ENCODE results near the gene GPR162. TPM values are rescaled to one million over a fixed set of nuclear protein-coding genes. Genes with fewer than 3 reads are reported as not detected.

Gene GPR162
- total and polyA plus RNA-seq, 10 of the 15 experiments (the other 5 are each of a cell fraction or from before 2014, with no cell fraction given) = not detected

- ChIA-PET RAD21 (ENCODE audit: unreplicated experiment) (interaction anchor here (0.6 to 3.0 kb wide), 2 partner anchors 78 to 91 kb away, joined by 3 to 14 read pairs; partner anchors contain the start of gene MLF2), SMC1A (ENCODE audit: uncharacterized antibody, unreplicated experiment) (interaction anchor here (0.7 to 5.8 kb wide), 2 partner anchors 13 to 78 kb away, joined by 3 to 35 read pairs; partner anchors contain the start of gene MLF2), CTCF (interaction anchor here (2.2 to 6.8 kb wide), 3 partner anchors 19 to 79 kb away, joined by 14 to 72 read pairs (median 43); partner anchors contain the start of genes CDCA3, MLF2 and USP5), POLR2A (no interaction called here)
- no peak overlapping the region for H3K4me2 ChIP-seq (ENCODE audit: control insufficient read depth, insufficient read depth)
- TF ChIP-seq CBX3 (IDR thresholded peaks at IDR 0.05; ENCODE audit: borderline replicate concordance, low read depth) (no peak), REST (IDR thresholded peaks at IDR 0.05; ENCODE audit: low read depth, low read length) (no peak), LARP7 (IDR thresholded peaks at IDR 0.05) (no peak), ZZZ3 (IDR thresholded peaks at IDR 0.05; ENCODE audit: control insufficient read depth, insufficient read length, low read depth) (no peak)
- WGBS (ENCODE audit: insufficient coverage, insufficient replicate concordance, low lambda C conversion rate, missing lambda C conversion rate) = 46% methylated on average over 12 of the region's 12 CpGs
- peaks cover 17 to 20% of the 10 kb centered on the region in 2 experiments for H3K27me3 ChIP-seq (replicated peaks in 1 of 2; ENCODE audit: control insufficient read depth in 2 of 2, insufficient read depth in 2 of 2, low read length in 1 of 2)
- H3K9me3 ChIP-seq (replicated peaks; ENCODE audit: control insufficient read depth, insufficient read depth, low read length) = no peaks in the 10 kb centered on the region
- H4K20me1 ChIP-seq (ENCODE audit: control insufficient read depth, insufficient read depth) = no peaks in the 10 kb centered on the region
- H2AFZ ChIP-seq (ENCODE audit: control insufficient read depth, low read depth, low read length) = no peak overlapping the region
- no peaks in the 10 kb centered on the region for H3K36me3 ChIP-seq (ENCODE audit: control insufficient read depth in 2 of 2, insufficient read depth in 2 of 2, low read length in 1 of 2)
- DNase-seq (ENCODE audit: low read depth, low spot score) = no peak
- no TSS peak for BruUV-seq (replicated peaks)
- no peaks in the 10 kb centered on the region for H3K79me2 ChIP-seq (ENCODE audit: control insufficient read depth, insufficient read depth, low read length)
- H3K4me1 ChIP-seq (ENCODE audit: control insufficient read depth, insufficient read depth, low read length) = peaks cover 4% of the 10 kb centered on the region
- no peak overlapping the region for H3K4me3 ChIP-seq
- H3K9ac ChIP-seq (ENCODE audit: control insufficient read depth, insufficient read depth, low read length) = no peak overlapping the region
- in situ Hi-C loops (cut with MboI) = no loop called here
- H3K27ac ChIP-seq (ENCODE audit: control insufficient read depth, insufficient read depth) = no peak overlapping the region
- intact Hi-C loops (cut with micrococcal nuclease; ENCODE audit: unreplicated experiment) = no loop called here
- no peak for FAIRE-seq
- ATAC-seq = no peak
Measured at GRCh38 chr12:6831450-6831995, 9.9 kb downstream of the GPR162 start.

Measured in GM12878 (cell line).